HG02938 (cell line): Measurements from ENCODE around the gene SBK2.
"Not testable (repeated sequence)": the region's sequence is repeated elsewhere in the genome, so short reads cannot be mapped to it uniquely, and the experiment has no call there.

Experiments
- ATAC-seq: cut with Tn5 transposase; IDR thresholded peaks from one replicate; pipeline ENCODE4 v1.9.1; 2021; ENCODE audit warnings: mild to moderate bottlenecking, moderate library complexity; ENCODE audit not compliant: unreplicated experiment

The SBK2 gene

GRCh38 chr19:55536951-55537740 is at the start of gene SBK2:
TSS of gene SBK2 (minus strand) at chr19:55537133. CDS start at chr19:55536294, 839 bp downstream.
- no peak for ATAC-seq

DNA sequence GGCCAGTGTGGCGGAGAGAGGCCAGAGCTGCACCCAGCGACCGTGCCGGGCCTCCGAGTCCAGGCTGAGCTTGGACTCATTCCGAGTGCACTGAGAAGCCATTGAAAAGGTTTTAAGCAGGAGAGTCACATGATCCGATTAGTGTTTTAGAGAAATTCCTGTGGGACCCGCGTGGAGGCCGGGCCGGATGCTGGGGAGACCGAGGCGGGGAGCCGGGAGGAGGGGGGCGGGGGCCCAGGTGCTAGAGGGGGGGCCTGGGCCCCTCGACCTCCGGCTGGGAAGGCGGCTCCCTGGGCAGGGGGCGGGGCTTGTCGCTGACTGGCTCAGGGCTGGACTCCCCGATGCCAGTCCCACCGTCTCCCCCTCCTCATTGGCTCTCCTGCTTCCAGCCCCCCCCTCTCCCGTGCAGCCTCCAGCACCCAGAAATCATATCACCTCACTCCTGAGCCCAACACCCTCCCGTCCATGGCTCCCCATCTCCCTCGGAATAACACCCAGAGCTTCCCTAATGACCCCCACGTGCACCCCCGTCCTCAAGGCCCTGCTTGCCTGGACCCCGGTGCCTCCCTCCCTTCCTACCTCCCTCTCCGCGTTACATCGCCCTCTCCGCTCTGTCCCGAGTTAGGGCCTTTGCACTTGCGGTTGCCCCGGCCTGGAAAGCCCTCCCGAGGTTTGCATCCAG is 48.9 kb upstream of the SBK2 start:
- no peak for ATAC-seq

DNA sequence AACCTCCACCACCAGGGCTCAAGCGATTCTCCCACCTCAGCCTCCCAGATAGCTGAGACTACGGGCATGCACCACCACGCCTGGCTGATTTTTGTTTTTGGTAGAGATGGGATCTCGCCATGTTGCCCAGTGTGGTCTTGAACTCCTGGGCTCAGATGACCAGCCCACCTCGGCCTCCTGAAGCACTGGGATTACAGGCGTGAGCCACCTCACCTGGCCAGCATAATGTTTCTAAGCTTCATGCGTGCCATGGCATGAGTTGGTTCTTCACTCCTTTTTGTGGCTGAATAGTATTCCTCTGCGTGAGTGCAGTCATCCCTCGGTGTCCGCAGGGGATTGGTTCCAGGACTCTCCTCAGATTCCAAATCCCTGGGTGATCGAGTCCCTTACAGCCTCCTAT is 47.9 kb upstream of the SBK2 start:
- ATAC-seq: no peak

GRCh38 chr19:55583897-55584296 is 47.0 kb upstream of the SBK2 start:
- ATAC-seq: not testable (repeated sequence)

GRCh38 chr19:55582284-55582683 is 45.4 kb upstream of the SBK2 start:
- ATAC-seq: not testable (repeated sequence)

DNA sequence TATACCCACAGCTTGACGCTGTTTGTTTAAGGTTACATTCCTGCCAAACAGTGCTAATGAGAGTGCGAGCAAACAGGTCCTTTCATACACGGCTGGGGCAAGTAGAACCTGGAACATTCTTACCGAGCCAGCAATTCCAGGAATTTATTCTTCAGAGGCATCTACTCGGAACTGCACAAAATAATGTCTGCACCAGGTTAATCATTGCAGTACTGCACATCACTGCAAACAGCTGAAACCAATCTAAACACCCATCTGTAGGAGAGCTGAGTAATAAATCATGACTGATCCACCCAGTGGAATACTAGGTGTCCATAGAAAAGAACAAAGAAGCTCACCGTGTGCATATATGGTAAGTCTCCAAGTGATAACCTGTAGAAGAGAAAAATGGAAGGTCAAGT is 44.9 kb upstream of the SBK2 start:
- ATAC-seq: no peak

DNA sequence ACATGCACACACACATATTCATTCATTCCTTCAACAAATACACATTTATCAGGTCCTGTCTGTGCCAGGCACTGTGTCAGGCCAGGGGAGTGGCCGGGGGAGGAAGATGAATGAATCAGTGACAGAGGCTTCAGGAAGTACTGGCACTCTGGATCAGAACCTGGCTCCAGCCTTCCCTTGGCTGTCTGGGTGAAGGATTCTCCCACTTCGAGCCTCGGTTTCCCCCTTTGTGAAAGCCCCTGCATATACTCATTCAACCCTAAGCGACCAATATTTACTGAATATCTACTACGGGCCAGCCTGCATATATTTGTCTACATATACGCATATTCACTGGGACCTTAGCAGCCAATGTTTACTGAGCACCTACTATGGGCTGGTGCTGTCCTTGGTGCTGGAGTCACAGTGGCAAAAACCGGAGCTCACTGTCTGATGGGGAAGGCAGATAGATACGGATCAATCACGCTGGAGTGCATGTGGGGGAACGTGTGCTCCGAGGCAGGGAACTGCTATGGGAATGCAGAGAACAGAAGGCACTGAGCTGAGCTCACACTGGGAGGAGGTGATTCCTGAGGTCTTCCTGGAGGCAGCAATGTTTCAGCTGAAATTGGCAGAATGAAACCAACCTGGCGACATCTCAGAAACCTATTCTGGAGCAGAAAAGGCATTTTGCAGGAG is 44.4 kb upstream of the SBK2 start:
- ATAC-seq: no peak

DNA sequence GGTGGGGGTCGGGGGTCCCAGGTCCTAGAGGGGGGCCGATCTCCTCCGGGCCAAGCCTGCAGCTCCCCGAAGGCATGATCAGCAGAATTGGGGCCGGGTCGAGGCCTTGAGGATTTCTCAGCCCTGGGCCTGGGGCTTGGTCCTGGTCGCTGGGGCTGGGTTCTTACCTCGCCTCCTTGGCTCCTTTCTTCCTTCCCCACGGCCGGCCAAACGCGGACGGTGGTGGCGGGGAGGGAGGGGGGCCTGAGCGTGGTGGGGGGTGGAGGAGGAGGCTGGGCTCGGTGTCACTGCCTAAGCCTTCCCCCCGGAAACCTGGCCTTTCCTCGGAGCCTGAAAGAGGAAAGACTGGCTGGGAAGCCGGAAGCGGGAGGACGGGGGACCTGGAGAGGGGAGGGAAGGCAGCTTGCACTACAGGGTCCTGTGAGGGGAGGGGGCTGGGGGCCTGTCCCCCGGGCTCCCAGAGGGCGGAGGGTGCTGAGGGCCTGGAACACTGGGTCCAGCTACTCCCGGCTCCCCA is 43.8 kb upstream of the SBK2 start, which contains the start of gene ZNF579:
TSS of gene ZNF579 (minus strand) at position 221 of the 517 bp plus-strand sequence. CDS start 1,209 bp downstream, outside the sequence.
- ATAC-seq: no peak

DNA sequence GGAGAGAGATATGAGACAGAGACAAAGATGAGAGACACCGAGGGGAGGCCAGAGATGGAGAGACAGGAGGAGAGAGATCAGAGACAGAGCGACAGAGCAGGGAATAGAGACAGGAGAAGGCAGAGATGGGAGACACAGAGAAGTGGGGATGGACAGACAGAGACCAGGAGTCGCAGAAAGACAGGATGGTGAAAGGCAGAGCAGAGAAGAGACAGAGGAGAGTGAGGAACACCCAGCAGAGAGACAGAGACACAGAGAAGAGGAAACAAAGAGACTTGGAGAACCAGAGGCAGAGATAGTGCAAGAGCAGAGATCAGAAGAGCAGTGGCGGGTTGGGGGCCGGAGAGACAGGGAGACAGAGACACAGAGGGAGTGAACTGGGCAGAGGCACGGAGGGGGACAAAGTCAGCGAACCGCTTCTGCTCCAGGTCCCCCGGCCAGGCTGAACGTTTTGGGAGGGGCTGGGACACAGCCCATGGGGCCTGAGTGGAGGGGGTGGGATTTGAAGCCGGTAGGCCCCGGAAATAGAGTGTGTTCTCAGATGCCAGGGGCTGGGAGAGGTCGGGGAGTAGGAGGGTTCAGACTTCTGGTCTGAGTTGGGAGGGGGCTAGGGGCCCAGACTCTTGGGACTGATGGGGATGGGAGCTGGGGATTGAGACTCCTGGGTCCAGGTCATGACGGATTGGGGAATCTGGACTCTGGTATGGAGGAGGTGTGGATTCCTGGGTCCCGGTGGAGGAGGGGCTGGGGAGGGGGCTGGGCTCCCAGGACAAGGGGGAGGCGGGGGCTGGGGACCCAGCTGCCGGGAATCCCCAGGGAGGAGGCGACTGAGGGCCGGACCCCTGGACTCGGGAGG is 43.1 kb upstream of the SBK2 start:
- ATAC-seq: no peak

- ATAC-seq: no peak
Observed at GRCh38 chr19:55578761-55579747, 42.1 kb upstream of the SBK2 start.

- no peak for ATAC-seq
Observed at GRCh38 chr19:55578031-55578760, 41.3 kb upstream of the SBK2 start.

DNA sequence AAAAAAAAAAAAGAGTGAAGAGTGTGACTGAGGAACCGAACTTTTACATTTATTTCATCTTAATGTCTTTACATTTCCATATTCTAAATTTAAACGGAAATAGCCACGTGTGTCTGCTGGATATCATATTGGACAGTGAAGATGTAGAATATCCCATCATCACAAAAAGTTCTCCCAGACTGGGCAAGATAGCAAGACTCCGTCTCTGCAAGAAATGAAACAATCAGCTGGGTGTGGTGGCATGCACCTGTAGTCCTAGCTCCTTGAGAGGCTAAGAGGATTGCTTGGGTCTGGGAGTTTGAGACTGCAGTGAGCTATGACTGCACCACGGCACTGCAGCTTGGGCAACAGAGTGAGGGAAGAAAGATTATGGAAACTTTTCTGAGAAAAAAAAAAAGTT is 39.8 kb upstream of the SBK2 start:
- ATAC-seq: no peak

DNA sequence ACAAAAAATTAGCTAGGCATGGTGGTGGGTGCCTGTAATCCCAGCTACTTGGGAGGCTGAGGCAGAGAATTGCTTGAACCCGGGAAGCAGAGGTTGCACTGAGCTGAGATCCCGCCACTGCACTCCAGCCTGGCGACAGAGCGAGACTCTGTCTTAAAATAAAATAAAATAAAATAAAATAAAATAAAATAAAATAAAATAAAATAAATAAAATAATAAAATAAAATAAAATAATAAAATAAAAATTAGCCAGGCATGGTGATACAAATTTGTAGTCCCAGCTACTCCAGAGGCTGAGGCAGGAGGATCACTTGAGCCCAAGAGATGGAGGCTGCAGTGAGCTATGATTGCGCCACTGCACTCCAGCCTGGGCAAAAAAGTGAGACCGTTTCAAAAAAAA is 37.0 kb upstream of the SBK2 start:
- not testable (repeated sequence) for ATAC-seq

GRCh38 chr19:55569477-55569876 is 32.5 kb upstream of the SBK2 start:
- ATAC-seq: not testable (repeated sequence)

DNA sequence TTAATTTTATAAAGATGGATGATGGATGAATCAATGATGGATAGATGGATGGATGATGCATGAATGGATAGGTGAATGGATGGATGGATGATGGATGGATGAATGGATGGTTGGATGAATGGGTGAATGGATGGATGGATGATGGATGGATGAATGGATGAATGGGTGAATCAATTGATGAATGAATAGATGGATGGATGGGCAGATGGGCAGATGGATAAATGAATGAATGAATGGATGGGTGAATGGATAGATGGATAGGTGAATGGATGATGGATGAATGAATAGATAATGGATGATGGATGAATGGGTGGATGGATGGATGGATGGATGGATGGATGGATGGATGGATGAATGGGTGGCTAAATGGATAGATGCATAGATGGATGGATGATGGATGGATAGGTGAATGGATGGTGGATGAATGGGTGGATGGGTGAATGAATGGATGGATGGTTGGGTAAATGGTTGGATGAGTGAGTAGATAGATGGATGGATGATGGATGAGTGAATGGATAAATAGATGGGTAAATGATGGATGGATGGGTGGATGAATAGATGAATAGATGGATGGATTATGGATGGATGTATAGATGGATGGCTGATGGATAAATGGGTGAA is 30.9 kb upstream of the SBK2 start:
- ATAC-seq: no peak

DNA sequence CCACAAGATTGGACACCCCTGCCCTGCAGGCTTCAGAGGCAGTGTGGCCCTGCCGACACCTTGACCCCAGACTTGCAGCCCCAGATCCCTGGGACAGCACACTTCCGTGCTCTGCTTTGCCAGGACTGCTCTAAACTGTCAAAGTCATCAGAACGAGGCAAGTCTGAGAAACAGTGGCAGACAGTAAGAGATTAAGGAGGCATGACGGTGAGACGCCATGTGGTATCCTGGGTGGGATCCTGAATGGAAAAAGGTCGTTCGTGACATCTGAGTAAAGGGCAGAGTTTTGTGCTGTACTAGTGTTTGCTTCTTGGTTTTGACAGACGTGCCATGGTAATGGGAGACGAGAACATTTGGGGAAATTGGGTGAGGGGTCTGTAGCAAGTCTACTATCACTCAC is 29.9 kb upstream of the SBK2 start:
- no peak for ATAC-seq

DNA sequence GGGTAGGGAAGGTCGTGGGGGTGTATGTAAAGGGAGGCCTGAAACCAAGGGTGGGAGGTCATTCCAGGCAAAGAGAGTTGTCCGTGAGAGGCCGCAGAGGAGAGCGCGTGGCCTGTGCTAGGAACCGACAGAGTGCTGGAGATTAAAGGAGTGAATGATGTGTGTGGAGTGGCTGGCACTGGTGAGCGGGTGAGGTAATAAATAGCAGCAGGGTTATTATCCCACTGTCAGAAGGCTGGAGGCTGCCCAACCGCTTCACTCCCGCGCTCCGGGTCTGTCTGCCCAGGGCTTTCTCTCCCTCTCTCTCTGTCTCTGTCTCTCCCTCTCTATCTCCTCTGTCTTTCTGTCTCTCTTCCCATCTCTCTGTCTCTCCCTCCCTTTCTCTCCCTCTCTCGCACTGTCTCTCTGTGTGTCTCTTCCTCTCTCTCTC is 26.3 kb upstream of the SBK2 start:
- no peak for ATAC-seq

DNA sequence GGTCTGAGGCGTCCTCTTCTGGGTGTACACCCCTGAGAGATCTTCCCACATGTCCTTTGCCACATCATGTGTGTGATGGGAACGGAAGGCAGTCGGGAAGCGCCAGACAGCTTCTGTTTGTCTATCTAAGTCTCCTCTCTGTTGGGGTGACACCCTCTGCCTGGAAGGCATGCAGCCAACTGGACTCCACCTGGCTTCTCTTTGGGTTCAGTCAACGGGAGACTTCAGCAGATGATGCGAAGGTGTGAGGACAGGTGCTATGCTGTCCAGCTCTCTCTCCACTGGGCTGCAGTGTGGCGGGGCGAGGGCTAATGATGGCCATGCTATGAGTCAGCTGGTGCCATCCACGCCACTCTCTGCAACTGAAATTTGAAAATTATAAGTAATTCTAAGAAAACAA is 22.8 kb upstream of the SBK2 start:
- ATAC-seq: no peak
